GM19455 (cell line): Measurements from ENCODE around the gene TGIF1.
"Not testable (repeated sequence)": the region's sequence is repeated elsewhere in the genome, so short reads cannot be mapped to it uniquely, and the experiment has no call there.

Source experiments
- ATAC-seq: cut with Tn5 transposase; IDR thresholded peaks from one replicate; pipeline ENCODE4 v1.9.1; 2021; ENCODE audit not compliant: unreplicated experiment

Gene TGIF1

GRCh38 chr18:3455090-3455635, 5.2 kb downstream of the TGIF1 start:
- ATAC-seq: no peak

DNA sequence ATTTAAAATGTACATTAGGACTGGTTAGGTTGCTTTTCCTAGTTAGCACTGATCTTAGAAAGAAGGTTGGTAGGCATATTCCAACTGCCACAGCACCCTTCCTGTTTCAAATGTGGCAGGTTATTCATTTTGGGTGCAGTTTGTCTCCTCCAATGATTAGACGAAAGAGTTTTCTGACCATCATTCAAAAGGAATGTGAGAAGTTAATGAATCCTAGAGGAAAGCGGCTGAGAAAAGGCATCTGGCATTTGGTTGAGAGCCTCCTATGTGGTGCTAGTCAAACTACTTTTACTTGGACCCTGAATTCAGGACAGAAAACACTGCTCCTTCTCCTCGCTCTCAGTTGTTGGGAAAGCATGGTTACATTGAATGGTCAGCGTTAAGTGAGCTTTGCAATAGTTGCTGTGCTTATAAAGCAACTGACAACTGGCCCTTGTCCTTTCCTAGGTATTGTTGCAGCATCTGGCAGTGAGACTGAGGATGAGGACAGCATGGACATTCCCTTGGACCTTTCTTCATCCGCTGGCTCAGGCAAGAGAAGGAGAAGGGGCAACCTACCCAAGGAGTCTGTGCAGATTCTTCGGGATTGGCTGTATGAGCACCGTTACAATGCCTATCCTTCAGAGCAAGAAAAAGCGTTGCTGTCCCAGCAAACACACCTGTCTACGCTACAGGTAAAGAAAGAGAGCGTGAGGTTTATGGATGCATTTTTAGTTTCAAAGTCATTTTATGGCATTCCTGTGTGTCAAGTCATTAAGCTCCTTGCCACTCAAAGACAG, 6.1 kb downstream of the TGIF1 start:
- ATAC-seq: no peak

DNA sequence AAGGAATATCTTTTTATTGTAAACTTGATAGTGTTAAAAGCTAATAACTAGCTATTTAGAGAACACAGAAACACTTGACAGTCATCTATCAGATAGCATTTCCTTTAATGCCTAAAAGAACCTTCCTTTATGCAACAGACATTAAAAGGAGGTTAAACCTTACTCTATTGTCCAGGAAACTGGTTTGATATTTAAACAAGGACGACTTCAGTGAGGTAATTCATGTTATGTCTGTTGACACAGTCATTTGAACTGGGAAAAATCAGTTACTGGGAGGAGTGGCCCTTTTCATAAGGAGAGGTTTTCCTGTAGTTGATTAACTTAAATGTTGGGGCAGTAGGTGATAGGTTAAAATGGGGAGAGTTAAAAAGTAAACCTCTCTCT, 6.7 kb downstream of the TGIF1 start:
- no peak for ATAC-seq

DNA sequence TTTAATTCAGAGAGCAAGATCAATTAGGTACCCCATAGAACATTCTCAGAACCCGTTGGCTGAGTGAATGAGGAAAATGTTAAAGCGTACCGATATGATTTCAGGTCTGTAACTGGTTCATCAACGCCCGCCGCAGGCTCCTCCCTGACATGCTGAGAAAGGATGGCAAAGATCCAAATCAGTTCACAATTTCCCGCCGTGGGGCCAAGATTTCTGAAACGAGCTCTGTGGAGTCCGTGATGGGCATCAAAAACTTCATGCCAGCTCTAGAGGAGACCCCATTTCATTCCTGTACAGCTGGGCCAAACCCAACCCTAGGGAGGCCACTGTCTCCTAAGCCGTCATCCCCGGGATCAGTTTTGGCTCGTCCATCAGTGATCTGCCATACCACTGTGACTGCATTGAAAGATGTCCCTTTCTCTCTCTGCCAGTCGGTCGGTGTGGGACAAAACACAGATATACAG, 7.3 kb downstream of the TGIF1 start:
- ATAC-seq: no peak

DNA sequence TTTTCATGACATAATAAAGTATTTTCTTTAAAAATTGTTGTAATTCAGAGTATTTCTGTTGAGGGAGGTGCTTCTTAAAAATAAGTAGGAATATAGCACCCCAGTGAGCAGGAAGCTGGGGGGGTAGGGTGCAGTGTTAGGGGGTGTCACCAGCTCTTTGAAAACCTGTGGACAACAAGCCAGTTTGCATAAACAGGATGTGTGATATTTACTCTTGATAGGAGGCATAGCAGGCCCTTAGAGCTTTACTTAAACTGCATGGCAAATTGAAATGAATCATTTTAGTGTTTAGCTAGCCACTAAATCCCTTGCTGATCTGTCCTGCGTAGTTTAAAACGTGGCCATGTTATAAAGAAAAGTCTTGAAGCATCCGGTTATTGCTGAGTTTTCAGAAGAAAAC, 8.4 kb downstream of the TGIF1 start:
- ATAC-seq: no peak

DNA sequence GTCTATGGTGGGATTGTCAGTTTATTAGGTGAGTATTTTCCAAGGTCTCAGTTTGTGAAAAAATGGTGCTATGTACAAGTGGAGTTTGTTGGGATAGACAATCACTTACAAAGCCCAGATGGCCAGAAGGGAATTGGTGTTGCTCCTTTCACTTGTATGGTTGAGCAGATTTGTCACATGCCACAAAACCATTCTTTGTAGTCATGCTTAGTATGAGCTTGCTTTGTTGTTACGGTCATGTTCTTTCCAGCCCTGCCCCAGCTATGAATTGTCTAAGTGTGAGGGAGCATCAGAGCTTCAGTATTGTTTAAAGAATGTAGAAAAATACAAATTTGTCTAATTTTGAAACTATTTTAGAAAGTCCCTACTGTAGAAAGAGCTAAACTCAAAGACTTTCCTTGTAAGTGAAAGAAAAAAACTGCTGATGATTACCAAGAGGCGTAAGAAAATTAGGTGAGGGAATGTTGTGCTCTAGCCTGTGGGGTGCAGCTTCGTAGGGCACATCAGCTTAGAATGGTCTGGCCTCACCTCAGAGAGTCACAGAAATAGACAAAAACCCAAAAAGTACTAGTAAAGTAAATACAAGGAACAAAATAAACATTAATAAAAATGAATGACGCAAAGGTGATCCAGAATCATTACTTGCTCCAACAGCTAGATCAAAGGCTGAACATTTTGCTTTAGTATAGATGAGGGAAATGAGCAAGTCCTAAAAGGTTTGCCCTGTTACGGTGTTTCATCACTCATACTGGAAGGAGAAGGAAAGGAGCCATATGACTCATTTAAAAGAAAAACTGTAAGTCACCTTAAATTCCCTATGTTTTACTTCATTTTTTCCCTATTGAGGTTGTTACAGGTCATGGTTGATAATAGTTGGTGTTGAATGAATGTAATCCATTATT, 9.2 kb downstream of the TGIF1 start:
- peak; percentile 54 for ATAC-seq

DNA sequence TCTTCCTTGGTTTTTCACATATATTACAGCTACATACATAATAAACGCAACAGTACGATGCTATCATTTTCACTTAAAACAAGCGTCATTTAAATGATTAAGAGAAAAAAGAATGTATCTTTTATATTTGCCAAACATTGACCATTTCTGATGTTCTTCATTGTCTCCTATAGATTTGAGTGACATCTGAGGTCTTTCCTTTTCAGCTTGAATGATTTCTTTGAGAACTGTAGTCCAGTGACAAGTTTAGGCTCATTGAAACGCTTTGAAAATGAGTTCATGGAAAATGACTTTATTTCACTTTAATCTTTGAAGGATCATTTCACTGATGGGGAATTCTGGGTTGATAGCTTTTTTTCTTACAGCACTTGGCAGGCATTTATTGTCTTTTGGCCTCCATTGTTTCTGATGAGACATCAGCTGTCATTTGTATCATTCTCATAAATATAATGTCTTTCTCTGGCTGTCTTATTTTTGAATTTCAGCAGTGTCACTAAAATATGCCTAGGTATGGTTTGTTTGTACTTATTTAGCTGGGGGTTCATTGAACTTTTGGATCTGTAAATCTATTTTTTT, 10.9 kb downstream of the TGIF1 start:
- no peak for ATAC-seq

- ATAC-seq: no peak
Observed at GRCh38 chr18:3461704-3462103, 11.7 kb downstream of the TGIF1 start.

DNA sequence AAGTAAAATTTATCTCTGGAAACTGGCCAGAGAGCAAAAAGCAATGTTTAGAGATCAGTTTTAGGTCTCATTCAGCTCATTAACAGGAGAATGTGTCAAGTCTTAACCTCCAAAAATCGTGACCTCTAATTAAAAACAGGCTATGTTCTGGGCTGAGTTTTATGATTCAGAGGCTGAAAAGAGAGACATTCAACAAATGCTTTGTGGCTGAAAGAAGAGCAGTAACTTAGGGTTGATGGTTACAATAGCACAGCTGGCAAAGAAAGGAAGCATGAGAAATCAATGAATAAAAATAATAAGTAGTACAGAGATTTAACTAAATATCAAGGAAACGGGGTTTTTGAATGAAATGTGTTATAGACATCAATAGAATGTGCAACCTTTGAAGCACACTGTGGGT, 13.1 kb downstream of the TGIF1 start:
- ATAC-seq: no peak

- ATAC-seq: no peak
Observed at GRCh38 chr18:3466045-3466444, 16.1 kb downstream of the TGIF1 start.

DNA sequence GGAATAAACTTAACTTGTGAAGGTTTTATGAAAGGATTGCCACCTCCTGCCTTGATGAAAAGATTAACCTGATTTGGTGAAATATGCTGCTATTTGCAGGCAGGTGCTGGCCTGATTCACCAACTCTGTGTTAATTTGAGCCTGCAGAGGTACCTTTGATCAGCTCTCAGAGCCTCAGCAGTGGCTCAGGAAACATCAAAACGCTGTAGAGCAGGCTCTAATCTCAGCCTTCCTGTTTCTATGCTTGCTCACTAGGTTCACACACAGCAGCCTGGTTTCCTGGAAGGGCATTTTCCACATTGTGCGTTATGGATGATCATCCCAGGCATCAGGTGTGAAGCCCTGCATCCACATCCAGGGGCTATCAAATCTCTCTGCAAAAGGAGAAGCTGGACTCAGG, 16.9 kb downstream of the TGIF1 start:
- no peak for ATAC-seq

GRCh38 chr18:3468066-3468705, 18.2 kb downstream of the TGIF1 start:
- no peak for ATAC-seq

DNA sequence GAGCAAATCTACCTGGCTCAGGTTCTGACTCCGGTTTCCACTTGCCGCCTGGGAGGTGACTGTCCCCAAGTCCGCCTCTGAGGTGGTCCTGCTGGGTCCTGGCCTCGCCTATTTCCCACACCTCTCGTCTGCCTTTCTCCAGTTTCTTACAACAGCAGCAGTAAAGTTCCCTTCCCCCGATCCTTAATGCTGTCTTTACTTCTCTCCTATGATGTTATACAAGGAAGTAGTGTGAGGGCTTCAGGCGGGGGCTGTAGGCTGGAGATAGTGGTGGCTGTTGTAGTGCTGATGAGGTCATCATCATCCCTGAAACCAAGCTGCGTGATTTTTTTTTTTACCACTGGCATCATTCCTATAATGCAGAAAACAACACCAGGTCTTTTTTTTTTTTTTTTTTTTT, 18.9 kb downstream of the TGIF1 start:
- ATAC-seq: no peak

- ATAC-seq: no peak
Observed at GRCh38 chr18:3471141-3471648, 21.2 kb downstream of the TGIF1 start.

GRCh38 chr18:3472121-3472520, 22.1 kb downstream of the TGIF1 start:
- not testable (repeated sequence) for ATAC-seq

DNA sequence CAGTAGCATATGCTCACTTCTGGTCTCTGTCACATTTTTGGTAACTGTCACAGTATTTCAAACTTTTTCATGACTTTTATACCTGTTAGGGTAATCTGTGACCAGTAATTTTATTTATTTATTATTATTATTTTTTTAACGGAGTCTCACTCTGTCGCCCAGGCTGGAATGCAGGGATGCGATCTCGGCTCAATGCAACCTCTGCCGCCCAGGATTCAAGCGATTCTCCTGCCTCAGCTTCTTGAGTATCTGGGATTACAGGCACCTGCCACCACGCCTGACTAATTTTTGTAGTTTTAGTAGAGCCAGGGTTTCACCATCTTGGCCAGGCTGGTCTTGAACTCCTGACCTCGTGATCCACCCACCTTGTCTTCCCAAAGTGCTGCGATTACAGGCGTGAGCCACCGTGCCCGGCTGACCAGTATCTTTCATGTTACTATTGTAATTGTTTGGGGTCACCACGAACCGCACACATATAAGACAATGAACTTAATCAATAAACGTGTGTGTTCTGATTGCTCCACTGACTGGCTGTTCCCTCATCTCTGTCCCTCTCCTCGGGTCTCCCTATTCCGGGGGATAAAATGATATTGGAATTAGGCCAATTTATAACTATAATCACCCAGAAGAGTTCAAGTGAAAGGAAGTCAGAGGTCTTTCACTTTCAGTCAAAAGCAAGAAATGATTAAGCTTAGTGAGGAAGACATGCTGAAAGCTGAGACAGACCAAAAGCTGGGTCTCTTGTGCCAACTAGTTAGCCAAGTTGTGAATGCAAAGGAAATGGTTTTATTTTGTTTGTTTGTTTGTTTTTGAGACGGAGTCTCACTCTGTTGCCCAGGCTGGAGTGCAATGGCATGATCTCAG, 22.9 kb downstream of the TGIF1 start:
- ATAC-seq: no peak

DNA sequence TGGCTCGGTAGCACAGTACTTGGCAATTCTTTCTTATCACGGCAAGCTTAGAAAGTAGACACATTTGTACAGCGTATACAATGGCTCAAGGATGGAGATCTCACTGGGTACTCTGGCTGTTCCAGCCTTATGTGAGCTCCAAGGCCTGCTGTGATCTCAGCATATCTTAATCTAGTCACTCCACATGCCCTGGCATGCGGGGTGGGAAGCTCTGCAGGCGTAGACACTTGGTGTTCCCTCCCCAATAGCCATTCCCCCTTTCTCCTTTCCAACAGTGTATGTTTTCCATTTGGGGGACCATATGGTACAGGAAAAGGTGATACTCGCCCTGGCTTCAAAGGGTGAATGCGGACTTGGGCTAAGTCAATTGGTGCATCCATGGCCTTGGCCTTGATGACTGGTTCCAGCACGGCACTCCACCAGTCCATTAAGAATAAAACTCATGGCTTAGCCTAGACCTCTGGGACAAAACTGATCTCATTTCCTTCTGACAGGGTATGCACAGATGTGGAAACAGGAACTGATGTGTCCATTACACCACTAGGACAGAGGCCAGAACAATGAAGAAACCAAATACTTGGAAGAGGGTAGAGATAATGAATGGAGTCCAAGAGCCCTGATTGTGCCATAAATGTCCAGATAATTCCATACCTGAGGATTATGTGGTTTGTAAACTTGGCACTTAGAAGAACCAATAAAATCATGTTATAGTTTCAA, 28.4 kb downstream of the TGIF1 start:
- ATAC-seq: no peak

- ATAC-seq: no peak
Observed at GRCh38 chr18:3479978-3480509, 30.1 kb downstream of the TGIF1 start.
